Islet precursor cell (in vitro differentiated cells): Measurements from ENCODE around the gene MTMR2.

Experiments used
- DNase-seq: peaks from one replicate; pipeline ENCODE4 v3.0.0-alpha.2; 2018

Gene MTMR2

DNA sequence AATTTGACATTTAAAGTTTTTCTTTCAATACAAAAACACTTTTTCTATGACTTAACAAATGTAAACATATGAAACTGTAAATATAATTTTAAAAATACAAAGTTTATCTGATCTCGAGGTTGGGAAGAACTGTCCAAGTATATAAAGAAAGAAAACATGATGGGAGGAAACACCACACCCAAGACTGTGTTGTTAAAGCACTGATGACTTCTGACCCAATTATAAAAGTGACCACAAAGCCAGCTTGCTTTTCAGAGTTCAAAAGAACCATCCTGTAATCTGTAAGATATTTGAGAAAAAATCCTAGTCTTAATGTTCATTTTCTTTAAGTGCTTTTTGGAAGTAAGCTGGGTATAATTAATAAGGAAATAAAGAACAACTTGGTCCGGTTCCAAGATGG is 118.0 kb downstream of the MTMR2 start:
- DNase-seq: no peak

DNA sequence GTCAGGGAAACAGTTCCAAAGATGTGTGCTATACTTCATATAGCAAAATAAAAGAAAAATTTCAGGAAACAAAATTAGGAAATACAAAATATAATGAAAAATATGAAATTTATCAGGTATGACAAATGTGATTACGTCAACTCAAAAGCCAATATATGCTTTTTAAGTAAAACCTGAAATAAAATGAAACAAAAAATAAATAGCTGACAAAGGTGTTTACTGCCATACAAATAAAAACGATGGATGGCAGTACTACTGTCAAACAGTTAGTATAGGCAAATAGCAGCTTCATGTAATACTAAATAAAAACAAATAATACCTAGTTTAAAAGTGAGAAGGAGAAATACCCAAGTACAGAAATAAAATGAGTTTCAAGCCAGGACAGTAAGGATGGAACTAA is 119.9 kb downstream of the MTMR2 start:
- DNase-seq: no peak

DNA sequence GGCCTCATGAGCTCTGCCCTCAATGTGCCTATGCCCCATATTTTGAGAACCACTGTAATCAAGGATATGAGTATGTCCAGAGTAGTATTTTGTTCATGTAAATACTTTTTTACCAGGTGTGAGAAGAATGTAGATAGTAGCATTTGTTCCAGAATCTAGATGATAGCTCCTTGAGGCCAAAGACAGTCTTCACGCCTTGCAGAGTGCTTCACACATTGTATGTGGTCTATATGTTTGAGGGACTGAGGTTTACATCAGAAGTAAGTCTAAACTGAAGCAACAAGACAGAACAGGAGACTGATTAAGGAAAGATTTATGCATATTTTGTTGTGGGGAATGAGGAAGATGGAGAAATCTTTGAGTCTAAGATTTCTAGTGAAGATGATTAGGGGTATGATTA is 121.1 kb downstream of the MTMR2 start:
- DNase-seq: no peak

DNA sequence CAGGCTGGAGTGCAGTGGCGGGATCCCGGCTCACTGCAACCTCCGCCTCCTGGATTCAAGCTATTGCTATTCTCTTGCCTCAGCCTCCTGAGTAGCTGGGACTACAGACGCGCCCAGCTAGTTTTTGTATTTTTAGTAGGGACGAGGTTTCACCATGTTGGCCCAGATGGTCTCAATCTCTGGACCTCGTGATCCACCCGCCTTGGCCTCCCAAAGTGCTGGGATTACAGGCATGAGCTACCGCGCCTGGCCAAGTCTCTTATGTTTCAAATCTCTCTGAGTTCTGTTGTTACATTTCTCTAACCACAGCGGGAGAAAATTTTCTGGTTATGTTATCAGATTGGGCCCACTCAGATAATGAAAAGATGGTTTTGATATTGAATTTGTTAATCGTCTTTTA is 123.5 kb downstream of the MTMR2 start:
- DNase-seq: no peak

DNA sequence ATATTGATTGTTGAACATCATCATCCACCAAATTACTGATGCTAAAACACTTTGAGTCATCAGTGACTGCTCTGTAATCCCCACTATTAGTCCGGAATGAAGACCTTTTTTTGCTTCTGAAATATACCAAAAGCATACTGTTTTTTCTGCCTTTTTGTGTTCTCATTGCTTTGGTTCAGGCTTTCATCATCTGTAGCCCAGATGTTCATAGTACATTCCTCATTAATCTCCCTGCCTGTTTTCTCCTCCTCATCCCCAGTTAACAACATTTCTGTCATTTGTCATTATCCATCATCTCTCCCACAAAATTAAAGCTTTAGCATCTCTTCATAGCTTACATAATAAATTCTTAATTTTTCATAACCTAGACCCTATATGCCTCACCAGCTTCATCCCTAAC is 124.4 kb downstream of the MTMR2 start:
- no peak for DNase-seq

DNA sequence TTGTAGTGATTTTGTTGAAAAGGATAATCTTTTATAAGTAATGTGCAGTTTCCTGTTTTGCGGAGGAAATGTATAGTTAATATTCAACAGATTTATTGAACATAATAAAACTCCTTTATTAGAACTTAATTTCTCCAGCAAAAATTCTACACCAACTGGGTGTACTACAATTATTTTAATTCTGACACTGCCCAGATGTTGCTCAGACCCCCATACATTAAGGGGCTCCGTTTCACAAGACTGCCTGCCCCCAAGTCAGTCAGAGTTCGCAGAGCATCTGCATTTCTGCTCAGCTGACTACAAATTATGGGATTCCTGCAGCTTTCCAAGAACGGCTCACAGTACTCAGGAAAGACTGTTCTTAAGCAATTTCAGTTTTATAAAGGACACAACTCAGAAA is 127.4 kb downstream of the MTMR2 start:
- no peak for DNase-seq

DNA sequence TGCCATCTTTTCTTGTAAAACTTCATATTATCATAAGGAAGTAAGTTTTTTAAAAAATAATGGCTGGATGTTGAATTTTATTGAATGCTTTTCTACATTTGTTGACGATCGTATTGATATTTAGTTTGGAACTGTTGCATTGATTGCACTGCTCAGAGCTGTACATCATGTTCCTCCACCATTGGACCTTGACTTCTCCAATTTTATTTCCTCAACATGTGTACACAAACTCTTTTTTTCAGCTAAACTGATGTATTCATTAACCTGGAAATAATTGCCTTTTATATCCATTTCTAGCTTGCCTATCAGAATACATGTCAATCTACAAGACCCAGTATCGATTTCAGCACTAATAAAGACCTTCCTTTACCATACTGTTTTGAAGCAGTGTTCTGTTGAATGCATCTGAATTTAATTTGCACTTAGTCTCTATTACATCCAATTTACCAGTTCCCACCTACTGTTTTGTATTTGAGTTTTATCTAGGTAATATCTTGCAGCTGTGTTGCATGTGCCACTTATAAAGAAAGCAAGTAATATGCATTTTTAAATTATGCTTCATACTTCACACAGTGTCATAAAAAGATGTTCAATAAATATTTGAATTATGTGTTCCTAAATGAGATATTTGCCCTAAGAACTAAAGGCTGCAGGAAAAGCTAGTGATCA is 128.1 kb downstream of the MTMR2 start:
- no peak for DNase-seq

DNA sequence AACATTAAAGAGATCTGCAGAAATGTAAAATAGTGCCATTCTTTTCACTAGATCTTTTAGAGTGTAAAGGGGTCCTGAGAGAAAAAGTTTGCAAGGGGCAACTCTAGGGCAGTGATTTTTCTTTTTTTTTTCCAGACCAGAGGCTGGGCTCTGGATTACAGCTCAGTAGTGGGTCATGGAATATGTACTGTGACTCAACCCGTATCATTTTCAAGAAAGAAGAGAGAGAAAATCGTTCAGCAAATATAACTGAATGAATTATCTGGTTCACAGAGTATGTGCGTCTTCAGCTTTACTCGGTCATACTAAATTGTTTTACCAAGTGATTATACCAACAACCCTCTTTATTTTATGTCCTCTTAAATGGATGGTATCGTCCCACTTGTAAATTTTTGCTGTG is 129.8 kb downstream of the MTMR2 start:
- no peak for DNase-seq

DNA sequence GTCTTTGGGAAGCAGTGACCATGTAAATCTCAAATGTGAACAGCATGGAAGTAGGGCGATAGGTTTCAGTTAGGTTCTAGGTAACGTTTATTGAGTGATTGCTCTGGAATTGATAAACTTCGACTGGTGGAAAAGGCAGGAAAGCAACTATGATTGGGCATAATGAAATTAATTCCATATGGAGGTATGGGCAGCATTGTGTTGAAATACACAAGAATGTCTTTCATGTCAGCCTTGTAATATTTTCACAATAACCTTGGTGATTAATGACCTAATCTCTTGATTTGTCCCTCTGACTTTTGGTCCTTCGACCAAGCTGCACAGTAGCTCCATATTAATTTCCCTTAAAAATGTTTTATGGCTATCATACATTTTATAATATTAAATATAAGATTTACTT is 130.8 kb downstream of the MTMR2 start:
- DNase-seq: no peak

DNA sequence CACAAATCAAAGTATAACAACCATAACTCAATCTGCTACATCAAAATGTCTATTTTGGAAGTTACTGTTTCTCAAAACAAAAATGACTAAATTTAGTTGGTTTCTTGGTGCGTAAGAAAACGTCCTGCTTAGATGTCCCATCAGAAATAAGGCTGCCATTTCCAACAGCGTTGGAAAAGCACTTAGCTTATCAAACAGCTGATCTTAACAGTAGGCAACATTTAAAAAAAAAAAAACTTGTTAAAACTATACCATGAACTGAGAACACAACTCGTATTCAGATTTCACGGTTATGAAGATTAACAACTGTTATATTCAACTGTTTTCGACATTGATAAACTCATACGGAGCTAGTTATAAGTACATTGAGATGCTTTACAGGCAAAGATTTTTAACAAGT is 131.2 kb downstream of the MTMR2 start:
- no peak for DNase-seq

DNA sequence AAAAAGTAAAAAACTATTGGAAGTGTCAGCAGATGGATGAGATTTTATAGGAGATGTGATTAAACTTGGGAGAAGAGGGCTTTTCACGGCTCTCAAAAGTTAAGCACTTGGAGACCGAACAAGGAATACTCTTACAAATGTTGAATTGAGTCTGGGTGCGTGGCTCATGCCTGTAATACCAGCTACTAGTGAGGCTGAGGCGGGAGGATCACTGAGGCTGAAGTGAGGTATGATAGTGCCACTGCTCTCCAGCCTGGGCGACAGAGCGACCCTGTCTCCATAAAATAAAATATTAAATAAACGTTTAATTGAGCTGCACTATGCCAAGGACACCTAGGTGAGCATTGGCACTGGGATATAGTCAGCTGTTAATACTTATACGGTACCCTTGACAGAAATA is 131.7 kb downstream of the MTMR2 start:
- DNase-seq: no peak

DNA sequence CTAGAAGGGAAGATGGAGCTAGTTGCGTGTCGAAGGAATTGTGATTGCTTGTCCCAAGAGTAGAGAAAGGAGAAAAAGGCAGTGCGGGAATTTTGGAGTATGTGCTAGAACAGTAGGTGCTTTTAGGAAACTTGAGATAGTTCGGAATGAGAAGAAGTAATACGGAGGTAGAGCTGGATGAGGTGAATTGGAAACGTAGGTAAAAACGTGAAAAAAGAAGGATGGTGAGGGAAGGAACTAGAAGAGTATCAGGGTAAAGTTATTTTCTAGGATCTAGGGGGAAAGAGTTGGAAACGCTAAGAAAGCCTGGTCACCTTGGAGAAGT is 132.2 kb downstream of the MTMR2 start:
- DNase-seq: no peak

DNA sequence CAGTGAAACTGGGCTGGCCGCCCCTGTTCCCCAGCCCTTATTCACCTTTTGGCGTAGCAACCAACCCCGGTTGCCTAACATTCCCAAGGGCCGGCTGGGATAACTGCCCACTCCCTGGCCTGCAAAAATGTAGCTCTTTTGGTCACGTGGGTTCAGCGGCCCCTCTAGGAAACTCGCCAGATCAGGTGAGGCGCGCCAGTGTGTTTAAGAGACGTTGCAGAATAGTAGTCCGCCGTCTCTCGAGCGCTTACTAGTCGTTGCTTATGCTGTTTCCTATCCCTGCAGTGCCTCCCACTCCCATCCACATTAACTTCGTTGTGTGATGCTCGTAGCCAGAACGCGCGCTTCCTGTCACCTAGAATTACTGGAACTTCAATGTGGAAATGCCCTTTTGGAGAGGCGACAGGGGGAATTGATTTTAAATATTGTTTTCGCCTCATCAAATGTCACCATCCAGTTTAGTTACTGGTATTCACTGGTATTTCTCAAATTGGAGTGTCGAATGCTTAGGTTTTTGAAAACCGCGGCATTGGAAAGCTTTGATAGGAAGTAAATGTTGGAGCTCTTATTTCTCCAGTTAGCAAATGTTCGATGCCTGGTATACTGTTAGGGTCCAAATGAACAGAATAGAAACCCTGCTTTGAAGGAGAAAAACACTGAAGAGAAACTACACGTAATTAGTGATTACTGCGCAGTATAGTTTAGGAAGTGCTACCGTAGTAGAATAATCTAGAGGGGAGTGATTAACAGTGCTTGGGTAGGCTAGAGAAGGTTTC is 132.8 kb downstream of the MTMR2 start:
- peak; percentile 92 for DNase-seq

DNA sequence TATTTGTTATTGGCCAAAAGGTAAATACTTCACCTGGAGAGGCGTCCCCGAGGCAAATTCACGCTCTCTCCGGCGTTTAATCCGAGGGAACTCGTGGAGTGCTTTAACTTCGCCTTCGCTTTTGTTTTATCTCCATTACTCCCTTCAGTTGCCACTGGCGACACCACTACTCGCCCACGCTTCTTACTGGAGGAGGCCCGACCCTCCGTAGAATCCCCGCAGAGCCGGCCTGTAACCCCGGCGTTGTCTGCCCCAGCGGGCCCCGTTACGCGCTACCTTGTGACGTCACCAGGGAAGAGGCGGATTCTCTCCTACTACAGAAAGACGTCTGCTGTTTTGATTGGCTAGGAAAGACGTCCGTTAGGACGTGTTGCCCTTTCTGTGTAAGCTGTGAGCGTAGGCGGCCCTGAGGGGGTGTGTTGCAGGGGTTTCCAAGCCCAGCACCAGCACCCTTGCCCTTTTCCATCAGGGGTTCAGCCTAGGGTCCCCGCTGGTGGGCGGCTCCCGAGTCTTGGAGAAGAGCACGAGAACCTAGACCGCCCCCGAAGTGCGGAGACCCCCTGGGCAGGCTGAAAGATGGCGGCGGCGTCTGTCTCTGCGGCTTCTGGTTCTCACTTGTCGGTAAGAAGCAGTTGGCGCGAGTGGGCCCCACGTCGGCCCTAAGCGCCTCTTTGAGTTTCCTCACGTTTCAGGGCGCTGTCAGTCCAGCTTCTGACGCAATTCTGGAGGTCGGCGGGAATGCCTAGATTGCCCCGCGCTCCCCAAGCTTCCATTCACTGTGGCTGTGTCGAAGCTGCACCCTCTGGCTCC is 133.6 kb downstream of the MTMR2 start, which contains the start of gene CEP57:
TSS of gene CEP57 (plus strand) at position 376 of the 810 bp plus-strand sequence. CDS start at position 577, 201 bp downstream.
- peak; percentile 97 for DNase-seq

DNA sequence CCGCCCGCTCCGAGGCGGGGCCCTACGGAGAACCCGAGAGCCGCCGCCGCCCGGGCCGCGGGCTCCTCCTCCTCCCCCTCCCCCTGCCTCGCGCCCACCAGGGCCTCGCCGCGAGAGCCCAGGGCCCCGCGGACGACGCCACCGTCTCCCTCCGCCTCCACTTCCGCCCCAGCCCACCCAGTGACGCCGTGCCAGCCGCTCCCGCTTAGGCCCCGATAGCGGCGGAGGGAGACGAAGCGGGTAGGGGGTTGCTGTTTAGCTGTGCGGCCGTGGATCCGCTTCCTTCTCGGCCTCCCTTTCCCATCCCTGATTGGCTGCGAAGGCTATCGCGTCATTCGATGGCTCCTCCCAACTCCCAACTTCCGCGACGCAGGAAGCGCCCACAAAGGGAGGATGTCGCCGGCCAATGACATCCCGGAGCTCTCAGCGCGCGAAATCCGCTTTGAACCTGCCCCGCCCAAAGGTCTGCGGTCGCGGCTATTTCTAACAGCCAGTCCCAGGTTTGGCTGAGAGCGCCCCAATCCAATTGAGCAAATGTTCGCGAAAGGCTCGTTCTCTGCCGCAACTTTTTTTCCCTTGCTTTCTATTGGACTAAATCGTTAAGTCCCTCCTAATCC is 134.3 kb downstream of the MTMR2 start, which contains the start of gene FAM76B:
TSS of gene FAM76B (minus strand) at position 277 of the 617 bp plus-strand sequence. CDS start 304 bp downstream, outside the sequence.
- peak; percentile 99 for DNase-seq

DNA sequence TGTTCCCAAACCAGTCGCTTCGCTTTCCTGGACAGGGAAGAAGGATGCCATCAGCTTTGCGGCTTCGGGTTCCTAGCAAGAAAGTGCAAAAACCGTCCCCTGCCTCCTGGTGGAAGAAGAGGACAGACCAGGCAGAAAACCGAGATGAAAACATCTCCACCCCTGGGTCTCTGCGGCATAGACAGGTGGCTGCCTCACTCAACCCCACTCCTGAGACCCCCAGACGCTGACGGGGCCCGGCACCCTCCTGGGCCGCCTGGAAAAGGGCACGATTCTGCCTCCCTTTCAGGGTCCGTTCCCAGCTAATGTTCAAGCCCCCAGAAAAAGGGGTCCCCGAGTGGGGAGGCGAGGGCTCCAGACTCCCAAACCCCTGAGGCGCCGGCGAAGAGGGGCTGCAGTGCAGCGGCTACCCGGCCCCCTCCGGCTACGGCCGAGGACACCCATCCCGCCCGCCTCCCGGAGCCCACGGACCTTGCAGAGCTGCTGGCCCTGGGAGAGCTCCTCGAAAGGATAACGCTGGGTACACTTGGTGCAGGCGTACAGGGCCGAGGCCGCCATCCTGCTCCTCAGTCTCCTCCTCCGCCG is 134.9 kb downstream of the MTMR2 start:
- DNase-seq: peak; percentile 82
